ENCODE results near the gene SLC2A6.

- no peak for TF ChIP-seq CTCF (IDR thresholded peaks at IDR 0.05)
- TF ChIP-seq POLR2A (IDR thresholded peaks at IDR 0.05): no peak
- no peak for TF ChIP-seq EP300 (IDR thresholded peaks at IDR 0.05; ENCODE audit: low read depth)
These were observed 5.2 kb downstream of the SLC2A6 start for GRCh38 chr9:133473743-133474142.
